NCI-H460 (cell line): ENCODE data around the gene ALG1. TPM values are rescaled to one million over a fixed set of nuclear protein-coding genes. Genes with fewer than 3 reads are reported as not detected.
"Not testable (repeated sequence)": the region's sequence is repeated elsewhere in the genome, so short reads cannot be mapped to it uniquely, and the experiment has no call there.

Experiments used
- DNase-seq: peaks from one replicate; pipeline ENCODE4 v3.0.0-alpha.2; 2016; ENCODE audit warnings: low read depth; ENCODE audit errors: extremely low read depth
- total RNA-seq: library from RNA; depleted of rRNA; stranded (reverse); fragments of >200 nt; shearing (Covaris generic); gene quantifications from 2 replicates; pipeline ENCODE4 v1.2.3, GENCODE V29; 2014

ALG1 gene
- total RNA-seq, 1 experiment from 2014 or later = 22.0 TPM

DNA sequence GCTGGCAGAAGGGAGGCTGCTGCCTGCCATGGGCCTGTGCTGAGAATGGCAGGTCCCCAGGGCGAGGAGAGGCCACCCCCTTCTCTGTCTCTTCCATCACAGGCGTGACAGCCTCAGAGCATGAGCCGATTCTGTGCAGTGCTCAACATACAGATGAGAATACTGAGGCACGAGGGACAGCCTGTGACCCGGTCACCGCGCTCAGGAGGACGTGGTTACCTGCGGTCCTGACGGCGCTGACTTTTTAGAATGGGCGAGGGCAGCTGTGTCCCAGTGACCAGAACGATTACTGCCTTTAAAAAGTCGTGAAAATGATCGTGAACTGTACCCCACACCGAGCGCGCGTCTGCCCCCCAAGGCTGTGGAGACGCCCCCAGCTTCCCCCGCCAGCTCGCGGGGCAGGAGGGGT, 25.4 kb downstream of the ALG1 start:
- DNase-seq = peak; percentile 8

DNA sequence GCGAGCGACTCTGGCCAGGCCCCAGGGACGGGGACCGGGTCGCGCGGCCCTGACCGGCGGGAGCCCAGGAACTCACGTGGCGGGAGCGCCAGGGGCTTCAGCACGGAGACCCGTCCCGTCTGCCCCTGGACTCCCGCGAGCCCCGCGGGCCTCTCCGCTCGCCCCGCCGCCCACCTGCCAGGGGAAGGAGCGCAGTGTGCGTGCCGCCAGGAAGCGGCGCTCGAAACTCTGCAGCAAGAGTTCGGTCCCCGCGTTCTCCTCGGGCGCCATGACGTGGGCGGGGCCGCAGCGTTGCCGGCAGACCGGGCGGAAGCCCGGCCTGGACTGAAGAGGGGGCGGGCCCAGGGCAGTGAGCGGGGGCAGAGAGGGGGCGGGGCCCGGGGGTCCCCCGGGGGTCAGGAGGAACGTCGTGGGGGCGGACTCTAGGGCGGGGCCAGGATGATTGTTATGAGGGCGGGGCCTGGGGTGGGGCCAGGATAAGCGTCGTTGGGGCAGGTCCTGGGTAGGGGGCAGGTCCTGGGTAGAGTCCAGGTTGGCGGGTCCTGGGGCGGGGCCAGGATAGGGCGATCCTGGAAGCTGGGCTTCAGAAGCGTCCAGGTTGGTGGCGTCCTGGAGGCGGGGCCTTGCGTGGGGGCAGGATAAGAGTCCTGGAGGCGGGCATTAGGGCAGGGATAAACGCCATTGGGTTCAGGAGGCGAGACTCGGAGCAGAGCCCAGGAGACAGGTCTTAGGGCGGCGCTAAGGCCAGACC, 26.0 kb downstream of the ALG1 start, which contains the start of gene EEF2KMT:
Gene EEF2KMT, minus strand, starts transcription at position 326 of the 751 bp plus-strand sequence. Its CDS starts 56 bp downstream, at position 270.
- DNase-seq = peak; percentile 99

DNA sequence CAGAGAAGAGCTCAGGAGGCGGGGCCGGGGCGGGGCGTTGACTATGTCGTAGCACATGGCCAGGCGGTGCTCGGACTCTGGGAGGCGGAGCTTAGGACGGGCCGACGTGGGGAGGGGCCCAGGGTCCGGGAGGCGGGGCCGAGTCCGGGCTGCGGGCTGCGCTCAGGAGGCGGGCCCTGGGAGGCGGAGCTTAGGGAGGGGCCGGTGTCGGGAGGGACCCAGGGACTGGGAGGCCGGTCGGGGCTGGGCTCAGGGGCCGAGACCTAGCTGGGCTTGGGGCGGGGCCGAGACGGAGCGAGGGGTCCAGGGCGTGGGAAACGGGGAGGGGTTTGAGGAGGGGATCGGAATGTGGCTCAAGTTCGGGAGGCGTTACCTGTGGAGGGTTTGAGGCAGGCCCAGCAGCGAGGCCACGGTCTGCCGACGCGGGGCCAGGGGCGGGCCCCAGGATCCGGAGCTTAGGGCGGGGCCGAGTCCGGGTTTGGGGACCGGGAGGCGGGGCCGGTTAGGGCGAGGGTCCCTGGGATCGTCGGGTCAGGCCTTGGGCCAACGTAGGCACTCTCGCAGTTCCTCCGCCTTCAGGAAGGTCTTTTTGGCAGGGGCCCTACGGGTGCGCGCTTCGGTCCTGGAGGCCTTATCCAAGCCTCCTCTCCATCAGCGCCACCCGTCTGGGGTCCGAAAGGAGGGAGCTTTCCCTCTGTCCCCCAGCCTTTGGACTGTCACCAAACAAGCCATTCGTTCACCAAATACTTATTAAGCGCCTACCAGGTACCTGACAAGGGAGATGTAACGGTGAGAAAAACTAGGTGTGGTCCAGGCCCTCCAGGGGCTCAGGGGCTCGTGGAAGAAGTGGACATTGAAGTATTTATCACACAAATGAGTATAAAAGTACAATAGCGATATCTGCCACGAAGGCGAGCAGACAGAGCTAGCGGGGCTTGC, 26.8 kb downstream of the ALG1 start:
- DNase-seq = peak; percentile 26

DNA sequence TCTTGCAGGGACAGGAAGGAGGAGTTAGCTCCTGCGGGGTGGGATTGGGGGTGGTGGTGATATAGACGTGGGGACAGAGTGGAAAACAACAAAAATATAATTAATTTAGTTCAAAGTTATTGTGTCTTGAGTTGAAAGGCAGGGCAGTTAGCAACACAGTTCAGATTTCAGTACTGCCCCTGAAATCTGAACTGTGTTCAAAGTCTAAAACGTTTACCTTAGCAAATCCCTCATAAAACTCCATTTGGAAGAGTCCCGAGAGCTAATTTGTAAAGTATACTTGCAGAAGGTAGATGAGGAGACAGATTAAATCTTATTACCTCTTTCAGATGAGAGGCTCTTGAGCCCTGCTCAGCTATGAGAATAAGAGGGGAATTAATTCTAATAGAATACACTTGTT, 27.5 kb downstream of the ALG1 start:
- not testable (repeated sequence) for DNase-seq

DNA sequence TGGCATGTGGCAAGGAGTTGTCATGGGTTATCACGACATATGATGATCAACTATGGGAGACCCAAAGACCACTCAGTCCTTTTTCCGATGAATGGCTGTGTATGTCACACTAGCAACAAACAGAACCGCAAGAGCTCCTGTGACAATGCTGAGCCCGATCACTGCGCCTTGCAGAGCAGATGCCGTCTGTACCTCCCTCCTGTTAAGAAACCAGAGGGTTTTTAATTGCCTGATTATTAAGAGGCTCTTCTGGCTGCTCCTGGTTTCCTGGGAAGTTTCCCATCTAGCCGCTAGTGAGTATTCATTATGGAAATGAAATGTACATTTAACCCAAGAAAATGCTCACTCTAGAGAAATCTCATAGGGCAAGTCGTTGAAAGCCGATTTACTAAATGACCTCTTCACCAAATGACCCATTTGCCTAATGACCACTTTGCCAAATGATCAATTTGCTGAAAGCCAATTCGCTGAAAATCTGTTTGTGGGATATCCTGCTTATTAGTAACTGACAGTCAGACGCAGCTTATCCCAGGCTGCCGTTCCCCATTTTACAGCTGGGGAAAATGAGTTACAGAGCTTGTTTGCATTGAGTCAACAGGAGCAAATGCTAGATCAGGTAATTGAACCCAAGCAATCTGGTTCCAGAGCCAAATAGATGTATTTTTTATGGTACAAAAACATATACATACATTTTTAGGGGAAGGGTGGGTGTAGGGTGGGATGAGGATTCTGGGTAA, 31.8 kb downstream of the ALG1 start:
- not testable (repeated sequence) for DNase-seq

- not testable (repeated sequence) for DNase-seq
Observed at GRCh38 chr16:5105039-5105438, 33.4 kb downstream of the ALG1 start.

DNA sequence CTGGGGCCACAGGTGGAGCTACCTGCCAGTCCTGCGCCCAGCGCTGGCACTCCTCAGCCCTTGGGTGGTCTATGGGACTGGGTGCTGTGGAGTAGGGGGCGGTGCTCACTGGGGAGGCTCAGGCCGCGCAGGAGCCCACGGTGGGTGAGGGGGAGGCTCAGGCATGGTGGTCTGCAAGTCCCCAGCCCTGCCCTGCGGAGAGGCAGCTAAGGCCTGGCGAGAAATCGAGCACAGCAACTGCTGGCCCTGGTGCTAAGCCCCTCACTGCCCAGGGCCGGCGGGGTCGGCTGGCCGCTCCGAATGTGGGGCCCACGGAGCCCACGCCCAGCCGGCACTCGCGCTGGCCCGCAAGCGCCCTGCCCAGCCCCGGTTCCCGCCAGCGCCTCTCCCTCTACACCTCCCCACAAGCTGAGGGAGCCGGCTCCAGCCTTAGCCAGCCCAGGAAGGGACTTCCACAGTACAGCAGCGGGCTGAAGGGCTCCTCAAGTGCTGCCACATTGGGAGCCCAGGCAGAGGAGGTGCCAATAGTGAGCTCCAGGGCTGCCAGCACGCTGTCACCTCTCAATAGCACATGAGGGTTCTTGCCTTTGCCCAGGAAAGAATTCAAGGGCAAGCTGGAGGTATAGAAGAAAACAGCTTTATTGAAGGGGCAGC, 37.0 kb downstream of the ALG1 start:
- no peak for DNase-seq

- not testable (repeated sequence) for DNase-seq
Observed at GRCh38 chr16:5110933-5111332, 39.3 kb downstream of the ALG1 start.

- DNase-seq = not testable (repeated sequence)
Observed at GRCh38 chr16:5116780-5117295, 45.2 kb downstream of the ALG1 start.

DNA sequence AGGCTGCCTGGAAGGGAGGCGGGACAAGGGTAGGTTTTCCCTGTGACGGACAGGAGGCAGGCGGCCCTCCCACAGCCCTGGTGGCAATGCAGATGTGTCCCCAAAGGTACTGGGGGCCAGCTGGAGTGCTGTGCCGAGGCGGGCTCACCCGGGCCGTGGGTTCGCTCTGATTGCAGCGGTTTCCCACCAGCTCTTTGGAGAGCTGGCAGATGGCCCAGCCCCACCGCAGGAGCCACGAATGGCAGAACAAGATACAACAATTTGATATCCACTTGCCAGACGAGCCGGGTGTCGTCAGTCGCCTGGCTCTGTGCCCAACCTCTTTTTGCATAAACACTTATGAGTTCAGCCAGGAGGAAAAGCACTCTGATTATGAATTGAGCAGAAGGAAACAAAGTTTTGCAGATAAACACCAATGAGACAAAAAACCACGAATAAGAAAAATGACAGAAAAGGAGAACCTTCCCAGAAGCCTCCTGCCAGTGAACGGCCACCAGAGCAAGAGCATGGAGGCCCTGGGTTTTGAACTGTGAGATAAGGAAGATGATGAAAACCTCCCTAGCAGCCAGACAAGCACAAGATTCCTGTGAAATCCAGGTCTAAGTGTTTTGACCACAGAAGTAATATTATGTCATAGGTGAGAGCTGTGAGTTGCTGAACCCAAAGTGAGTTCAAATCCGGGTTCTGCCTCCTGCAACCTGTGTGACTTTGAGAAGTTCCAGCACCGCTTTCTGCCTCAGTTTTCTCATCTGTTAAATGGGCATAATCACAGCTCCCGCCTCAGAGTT, 45.9 kb downstream of the ALG1 start:
- not testable (repeated sequence) for DNase-seq

- DNase-seq = not testable (repeated sequence)
Observed at GRCh38 chr16:5131467-5132004, 59.9 kb downstream of the ALG1 start.

GRCh38 chr16:5132915-5133600, 61.4 kb downstream of the ALG1 start:
- DNase-seq = not testable (repeated sequence)

DNA sequence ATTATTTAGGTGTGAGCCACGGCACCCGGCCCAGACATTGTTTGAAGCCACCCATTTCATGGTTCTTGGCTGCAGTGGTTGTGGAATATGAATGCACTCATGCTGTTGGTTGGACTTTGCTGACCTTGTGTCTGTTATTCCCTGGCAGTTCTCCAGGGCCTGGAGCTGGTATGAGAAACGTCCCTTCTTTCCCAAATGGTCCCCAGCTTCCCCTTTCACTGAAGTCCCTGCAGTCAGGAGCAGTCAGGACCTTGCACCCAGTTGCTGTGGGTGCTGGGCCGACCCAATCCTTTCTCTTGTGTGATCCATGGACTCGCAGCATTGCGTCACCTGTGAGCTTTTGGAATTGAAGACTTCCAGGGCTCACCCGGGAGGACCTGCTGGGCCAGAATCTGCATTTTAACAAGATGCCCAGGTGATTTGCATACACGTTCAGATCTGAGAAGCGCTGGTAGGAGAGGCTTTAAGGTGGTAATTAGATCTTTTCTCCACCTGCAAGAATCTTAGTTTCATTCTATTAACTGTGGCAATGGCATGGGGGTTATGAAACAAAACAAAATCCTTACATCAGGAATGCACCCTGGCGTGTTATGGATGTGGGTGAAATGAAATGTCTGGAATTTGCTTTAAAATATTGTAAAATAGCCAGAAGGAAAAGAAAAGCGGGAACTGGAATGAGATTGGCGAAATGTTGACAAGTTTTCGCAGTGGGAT, 63.3 kb downstream of the ALG1 start:
- not testable (repeated sequence) for DNase-seq
